GM21786 (cell line): ENCODE measurements around the gene RASD1.
A peak's percentile ranks its signal among the peaks of the same experiment; 100 is the strongest.
"Not testable (repeated sequence)": the region's sequence is repeated elsewhere in the genome, so short reads cannot be mapped to it uniquely, and the experiment has no call there.

Experiments
- ATAC-seq: cut with Tn5 transposase; IDR thresholded peaks from one replicate; pipeline ENCODE4 v1.9.1; 2021; ENCODE audit not compliant: unreplicated experiment

The RASD1 gene

GRCh38 chr17:17497845-17498520, 1.8 kb upstream of the RASD1 start:
- ATAC-seq, result no peak

- ATAC-seq, result no peak
These were observed 1.1 kb upstream of the RASD1 start for GRCh38 chr17:17497065-17497844.

GRCh38 chr17:17495536-17496188, 533 bp downstream of the RASD1 start:
- no peak for ATAC-seq

- ATAC-seq, result no peak
These were observed 1.2 kb downstream of the RASD1 start for GRCh38 chr17:17494870-17495535.

- ATAC-seq, result no peak
These were observed 1.7 kb downstream of the RASD1 start for GRCh38 chr17:17494499-17494869.

GRCh38 chr17:17493986-17494466, 2.2 kb downstream of the RASD1 start:
- ATAC-seq, result no peak

- ATAC-seq, result no peak
These were observed 2.8 kb downstream of the RASD1 start for GRCh38 chr17:17493249-17493985.

GRCh38 chr17:17492571-17492970, 3.6 kb downstream of the RASD1 start:
- no peak for ATAC-seq

GRCh38 chr17:17492085-17492484, 4.1 kb downstream of the RASD1 start:
- no peak for ATAC-seq

GRCh38 chr17:17491546-17491988, 4.6 kb downstream of the RASD1 start:
- ATAC-seq, result no peak

GRCh38 chr17:17491031-17491471, 5.1 kb downstream of the RASD1 start:
- no peak for ATAC-seq

GRCh38 chr17:17487998-17488397, 8.2 kb downstream of the RASD1 start:
- ATAC-seq, result no peak

- ATAC-seq, result not testable (repeated sequence)
These were observed 9.8 kb downstream of the RASD1 start for GRCh38 chr17:17486416-17486815.

- ATAC-seq, result no peak
These were observed 10.8 kb downstream of the RASD1 start for GRCh38 chr17:17485420-17485819.

- ATAC-seq, result no peak
These were observed 11.7 kb downstream of the RASD1 start for GRCh38 chr17:17484451-17484899.

- no peak for ATAC-seq
These were observed 14.3 kb downstream of the RASD1 start for GRCh38 chr17:17481860-17482259.

GRCh38 chr17:17480593-17481148, 15.5 kb downstream of the RASD1 start:
- ATAC-seq, result no peak

- ATAC-seq, result no peak
These were observed 17.0 kb downstream of the RASD1 start for GRCh38 chr17:17479209-17479608.

- ATAC-seq, result peak; percentile 75
These were observed 19.2 kb downstream of the RASD1 start, which contains the start of gene MED9 for GRCh38 chr17:17476865-17477467. Gene MED9, plus strand, starts transcription at chr17:17477000. Its CDS starts 42 bp downstream, at chr17:17477042.

- no peak for ATAC-seq
These were observed 21.9 kb downstream of the RASD1 start for GRCh38 chr17:17474341-17474740.
